NCI-H345 treated with DMSO at 0.1 percent for 48 hours (cell line): Measurements from ENCODE around the gene CREB3L2.
"Not testable (repeated sequence)": the region's sequence is repeated elsewhere in the genome, so short reads cannot be mapped to it uniquely, and the experiment has no call there.

Source experiments
- DNase-seq: peaks from one replicate; lab custom pipeline; 2025; ENCODE audit not compliant: unreplicated experiment; lab: John Stamatoyannopoulos, UW

The CREB3L2 gene

DNA sequence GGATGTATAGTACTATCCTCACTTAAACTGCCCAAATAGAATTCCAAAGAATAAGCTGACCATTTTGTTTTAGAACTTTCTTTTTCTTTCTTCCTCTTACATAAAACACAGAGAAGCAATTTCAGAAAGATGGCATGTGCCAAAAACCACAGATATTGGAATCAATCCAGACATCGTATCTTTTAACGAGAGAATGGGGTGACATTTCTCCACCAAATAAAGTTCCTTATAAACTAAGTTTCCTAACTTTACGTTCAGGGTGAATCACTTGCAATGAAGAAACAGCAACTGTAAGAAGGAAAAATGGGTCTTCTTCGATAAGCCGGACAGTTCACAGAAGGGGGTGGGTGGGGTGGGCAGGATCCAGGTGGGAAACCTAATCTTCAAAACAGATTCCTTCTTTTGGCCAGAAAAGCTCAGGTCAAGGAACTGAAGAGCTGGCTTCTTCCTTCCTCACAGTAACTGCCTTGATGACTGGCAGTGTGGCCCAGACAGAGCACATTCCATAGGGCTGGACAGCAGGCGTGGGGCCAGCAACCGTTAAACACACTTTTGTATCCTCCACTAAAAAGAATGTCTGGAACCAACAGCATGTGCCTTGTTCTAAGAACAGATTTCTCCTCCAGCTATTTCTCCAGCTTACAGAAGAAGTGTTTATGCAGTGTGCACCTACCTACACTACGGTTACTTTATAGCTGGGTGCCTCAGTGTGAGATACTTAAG lies 31.5 kb downstream of the CREB3L2 start:
- no peak for DNase-seq

DNA sequence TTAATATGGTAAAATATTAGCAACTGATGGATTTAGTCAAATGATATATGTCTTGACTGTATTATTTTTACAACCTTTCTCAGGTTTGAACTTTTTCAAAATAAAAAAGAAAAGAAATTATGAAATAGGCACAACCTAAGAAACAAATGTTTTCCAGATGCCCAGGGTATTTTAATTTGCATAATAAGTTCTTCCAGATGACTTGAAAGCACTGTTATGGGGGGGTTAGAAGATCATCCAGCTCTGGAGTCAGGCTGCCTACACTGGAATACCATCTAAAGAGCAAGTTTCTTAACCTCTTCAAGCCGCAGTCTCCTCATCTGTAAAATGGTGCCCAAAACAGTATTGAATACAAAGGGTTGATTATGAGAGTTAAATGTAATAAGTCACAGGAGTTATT lies 32.1 kb downstream of the CREB3L2 start:
- no peak for DNase-seq

DNA sequence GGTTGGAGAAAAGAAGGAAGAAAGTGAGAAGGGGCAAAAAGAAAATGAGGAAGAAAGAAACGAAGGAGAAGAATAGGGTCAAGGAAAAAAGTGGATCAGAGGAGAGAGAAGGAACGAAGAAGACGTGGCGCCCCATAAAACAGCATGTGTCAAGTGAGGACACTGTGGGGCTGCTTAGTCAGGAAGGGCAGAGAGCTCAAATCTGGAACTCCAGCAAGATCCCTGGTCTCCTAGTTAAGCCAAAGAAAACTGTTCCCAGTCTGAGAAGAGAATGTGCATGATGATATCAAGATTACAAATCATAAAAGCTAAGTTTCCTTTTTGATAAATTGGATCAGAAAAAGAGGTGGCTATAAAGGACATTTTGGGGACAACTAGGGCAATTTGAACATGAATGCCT lies 33.0 kb downstream of the CREB3L2 start:
- no peak for DNase-seq

DNA sequence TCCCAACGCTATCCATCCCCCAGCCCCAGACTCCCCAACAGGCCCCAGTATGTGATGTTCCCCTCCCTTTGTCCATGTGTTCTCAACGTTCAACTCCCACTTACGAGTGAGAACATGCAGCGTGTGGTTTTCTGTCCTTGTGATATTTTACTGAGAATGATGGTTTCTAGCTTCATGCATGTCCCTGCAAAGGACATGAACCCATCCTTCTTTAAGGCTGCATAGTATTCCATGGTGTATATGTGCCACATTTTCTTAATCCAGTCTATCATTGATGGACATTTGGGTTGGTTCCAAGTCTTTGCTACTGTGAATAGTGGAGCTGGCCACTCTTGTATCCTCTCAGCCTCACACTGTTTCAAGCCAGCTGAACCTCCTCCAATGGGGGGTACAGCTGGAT lies 33.5 kb downstream of the CREB3L2 start:
- not testable (repeated sequence) for DNase-seq

DNA sequence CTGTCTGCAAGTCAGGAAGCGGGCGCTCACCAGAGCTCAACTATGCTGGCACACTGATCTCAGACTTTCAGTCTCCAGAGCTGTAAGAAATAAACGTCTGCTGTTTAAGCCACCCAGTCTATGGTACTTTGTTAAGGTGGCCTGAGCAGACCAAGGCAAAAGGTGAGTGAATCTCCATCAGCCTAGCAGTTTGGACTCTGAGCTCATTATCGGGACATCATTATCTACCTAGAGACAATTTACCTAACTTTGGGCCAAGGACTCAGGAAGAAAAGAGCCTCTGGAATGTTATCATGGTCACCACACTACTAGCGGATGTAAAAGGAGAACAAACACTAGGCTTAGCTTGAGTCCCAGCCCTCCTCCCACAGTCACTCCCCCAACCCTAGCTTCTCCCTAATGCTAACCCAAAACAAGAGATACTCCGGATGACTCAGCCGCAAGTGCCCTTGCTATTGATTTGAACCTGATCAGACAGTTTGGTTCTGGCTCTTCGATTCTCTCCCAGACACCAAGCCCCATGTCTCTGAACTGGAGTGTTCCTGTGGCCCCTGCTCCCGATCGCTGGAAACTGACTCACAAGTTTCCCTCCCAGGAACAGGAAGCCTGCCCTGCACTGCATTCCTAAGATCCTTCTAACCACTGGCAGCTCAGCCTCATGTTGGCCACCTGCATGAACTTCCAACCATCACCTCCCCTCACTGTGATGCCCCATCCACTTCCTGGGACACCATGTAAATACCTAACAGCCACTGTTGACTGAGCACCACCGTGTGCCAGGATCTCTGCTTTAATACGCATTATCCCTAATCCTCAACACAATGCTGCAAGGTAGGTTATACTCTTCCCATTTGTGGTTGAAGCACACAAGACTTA lies 34.5 kb downstream of the CREB3L2 start:
- no peak for DNase-seq

DNA sequence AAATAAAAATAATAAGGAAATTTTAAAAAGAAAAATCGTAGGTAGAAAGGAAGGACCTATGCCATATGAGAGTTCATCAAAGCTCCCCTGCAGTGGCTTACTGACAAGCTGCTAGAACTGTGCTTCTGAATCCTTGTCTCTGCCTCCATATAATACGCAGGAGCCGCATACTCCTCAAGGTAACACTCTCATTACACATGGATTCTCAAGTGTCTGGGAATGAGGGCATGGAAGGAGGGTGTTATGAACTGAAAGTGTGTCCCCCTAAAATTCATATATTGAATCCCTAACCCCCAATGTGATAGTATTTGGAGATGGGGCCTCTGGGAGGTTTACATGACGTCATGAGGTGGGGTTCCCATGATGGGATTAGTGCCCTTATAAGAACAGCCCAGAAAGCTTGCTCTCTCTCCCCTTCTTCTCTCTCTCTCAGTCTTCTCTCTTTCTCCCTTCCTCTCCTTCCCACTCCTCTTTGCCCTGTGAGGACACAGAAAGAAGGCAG lies 35.2 kb downstream of the CREB3L2 start:
- DNase-seq, result no peak

DNA sequence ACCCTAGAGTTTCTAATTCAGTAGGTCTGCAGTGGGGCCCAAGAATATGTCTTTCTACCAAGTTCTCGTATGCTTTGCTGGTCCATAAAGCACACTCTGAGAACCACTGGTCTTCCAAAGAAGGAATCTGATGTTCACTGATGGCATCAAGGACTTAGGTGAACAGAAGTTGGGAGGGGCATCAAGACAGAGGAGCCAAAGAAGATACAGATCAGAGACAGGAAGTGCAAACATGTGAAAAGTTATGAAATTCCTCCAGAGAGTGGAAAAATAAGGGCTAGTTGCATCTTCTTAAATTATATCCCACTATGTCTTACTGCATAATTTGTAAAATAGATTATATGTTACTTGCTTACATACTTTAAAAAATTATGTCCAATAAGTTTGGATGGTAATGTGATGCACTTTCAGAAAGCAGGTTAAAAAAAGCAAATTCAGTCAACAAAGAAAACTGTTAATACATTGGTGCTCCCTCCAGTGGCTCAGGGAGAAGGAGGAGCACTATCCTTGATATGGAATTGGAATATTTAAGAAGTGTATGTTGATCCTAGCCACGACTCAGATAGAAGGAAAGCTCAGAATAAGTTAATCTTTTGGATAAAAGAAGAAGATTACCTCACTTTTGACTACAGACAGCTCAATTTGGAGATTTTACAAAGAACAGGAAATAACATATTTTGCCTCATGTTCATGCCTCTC lies 35.8 kb downstream of the CREB3L2 start:
- DNase-seq, result no peak

DNA sequence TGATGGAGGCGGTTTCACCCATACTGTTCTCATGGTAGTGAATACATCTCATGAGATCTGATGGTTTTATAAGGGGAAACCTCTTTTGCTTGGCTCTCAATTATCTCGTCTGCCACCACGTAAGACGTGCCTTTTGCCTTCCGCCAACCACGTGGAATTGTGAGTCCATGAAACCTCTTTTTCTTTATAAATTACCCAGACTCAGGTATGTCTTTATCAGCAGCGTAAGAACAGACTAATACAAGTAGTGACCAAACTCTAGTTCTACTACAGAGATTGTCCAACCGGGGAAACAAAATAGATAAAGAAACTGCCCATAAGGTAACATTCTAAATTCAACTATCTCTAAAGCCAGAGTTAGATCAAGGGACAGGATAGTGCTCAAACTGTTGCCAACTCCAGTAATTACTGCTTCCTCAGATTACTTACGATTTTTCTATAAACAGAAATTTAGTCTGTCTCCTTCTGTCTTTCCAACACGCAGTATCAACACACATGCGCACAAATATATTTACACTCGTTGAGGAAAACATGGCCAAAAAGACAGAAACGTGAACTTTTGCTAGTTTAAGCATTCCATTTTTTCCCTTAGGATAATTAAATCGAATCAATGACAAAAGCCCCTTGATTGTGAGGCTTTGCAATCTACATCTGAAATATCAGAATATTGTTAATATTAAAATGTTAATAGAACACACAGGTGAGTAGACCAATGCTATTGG lies 36.9 kb downstream of the CREB3L2 start:
- DNase-seq, result no peak

DNA sequence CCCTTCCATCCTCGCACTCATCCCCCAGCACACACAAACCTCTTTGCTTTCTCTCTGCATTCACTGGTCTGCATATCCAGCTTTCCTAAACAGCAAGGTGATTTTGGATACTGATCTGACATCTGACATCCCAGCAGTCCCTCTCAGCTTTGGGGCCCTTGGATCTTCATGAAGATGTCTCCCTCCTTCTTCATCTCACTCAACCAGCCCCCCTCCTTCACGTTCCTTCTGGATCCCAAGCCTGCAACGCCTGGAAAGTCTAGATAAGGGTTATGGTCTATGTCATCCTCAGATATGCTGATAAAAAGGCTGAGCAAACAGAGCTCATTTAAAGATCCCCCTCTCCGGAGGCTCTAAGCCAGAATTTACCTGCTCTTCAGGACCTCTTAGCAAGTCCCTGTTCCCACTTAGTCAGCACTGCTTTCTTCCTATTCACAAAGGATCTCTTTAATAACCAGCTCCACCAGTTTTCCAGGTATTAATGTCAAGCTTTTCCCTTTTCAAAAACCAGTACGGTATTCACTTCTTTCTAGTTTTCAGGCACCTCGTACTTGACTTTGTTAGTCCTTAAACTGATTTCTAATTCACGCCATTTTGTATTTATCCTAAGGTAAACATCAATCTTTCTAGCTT lies 38.9 kb downstream of the CREB3L2 start:
- DNase-seq, result no peak

DNA sequence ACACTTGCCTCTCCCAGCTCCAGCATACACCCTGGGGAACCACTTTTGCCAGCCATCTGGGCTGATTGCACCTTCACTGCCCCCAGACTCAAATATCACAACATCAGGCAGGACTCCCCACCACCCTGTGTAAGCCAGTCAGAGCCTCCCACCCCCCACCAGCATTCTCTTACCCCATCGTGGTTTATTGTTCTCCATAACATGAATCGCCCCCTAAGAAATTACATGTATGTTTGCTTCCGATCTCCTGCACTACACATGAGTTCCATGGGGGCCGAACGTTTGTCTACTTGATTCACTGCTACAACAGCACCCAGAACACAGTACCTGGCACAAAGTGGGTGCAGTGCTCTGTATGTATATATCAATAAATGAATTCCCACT lies 39.4 kb downstream of the CREB3L2 start:
- DNase-seq, result no peak

DNA sequence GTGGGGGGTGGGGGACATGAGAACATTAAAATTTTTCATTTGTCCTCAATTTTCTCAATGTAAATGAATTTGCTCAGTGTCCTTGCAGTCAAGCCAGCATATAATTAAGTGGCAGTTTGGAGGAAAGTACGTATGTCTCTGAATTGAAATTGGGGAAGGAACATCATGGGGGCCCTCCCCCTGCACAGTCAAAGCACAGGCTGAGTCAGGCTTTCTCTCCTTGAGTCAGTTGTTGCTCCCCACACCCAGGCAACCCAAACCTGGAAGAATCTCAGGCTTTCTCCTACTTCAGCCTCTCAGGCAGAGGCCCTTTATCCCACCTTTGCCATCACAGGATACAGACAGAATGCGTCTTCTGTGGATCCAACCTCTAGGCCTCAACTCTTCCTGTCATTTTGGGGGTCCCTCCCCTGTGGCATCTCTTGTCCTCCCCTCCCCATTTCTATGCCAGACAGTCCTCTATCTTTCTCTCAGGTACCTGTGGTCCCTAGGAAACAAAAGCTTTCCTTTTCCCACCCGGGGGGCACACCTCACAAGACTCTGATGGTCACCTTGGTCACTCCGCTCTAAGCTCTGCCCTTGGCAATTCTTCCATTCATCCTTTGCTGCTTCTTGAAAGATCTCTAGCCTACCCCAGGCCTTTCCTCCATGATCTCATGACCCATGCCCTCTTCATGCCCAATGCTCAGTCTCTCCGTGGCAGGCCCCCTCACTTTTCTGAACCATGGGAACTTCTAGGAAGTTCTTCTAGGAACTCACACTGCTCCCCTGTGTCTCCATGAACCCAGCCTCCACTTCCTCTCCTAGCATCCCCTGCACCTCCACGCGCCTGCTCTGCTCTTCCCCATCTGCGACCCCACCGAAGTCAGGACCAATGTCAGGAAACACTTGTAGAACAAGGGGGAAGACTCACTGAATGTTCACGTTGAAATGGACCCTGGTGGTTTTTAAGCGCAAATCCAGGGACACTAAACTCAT lies 40.4 kb downstream of the CREB3L2 start:
- DNase-seq, result no peak

DNA sequence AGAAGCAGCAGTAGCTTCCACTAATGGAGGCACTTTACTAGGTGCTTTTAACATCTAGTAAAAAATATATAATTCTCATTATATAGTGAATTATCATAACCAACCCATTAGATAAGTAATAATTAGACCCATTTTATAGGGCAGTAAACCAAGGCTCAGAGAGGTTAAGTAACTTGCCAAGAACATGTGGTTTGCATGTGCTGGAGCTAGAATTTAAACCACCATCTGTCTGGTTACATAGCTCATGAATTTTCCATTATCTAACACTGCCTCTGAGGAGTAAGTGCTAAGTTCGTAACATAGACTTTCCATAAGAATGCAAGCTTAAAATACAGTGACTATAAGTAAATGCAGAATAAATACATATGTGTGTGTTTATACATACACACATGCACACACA lies 41.9 kb downstream of the CREB3L2 start:
- no peak for DNase-seq

DNA sequence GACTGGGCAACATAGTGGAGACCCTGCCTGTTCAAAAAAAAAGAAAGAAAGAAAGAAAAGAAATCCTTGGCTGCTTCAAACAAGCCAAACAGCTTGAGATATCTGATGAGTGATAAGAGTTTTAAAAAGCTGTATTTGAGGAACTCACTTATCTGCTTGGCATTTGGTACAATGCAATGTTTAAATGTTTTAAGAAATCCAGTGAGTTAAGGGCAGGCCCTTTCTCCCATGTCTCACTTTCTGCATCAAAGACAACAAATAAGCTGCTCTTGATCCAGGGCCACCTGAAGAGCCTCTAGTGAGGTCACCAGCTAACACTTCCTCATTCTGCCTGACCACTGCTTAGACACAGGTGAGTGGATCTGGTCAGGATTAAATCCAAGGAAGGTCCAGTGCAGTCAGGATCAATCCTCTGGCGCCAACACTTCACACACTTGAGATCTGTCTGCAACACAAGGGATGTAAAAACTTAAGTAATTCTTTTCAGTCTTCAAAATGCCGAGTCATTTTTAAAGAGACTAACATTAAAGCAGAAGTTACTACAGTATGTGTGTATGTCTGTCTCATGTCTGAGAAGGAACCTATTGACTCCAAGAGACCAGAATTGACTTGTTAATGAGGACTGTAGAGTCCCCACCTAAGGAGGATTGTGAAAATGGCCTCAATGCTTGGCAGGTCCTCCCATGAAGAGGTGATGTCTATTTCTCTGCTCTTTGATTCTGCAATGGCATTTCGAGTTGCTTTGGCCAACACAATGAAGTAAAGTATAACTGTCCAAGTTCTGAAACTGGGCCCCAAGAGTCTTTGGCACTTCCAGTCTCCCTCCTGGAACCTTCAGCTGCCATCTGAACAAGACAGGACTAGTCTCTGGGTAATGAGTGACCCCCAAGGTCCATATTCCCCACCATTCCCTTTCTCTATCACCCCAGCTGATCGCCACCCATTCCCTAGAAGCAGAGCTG lies 43.1 kb downstream of the CREB3L2 start:
- no peak for DNase-seq

DNA sequence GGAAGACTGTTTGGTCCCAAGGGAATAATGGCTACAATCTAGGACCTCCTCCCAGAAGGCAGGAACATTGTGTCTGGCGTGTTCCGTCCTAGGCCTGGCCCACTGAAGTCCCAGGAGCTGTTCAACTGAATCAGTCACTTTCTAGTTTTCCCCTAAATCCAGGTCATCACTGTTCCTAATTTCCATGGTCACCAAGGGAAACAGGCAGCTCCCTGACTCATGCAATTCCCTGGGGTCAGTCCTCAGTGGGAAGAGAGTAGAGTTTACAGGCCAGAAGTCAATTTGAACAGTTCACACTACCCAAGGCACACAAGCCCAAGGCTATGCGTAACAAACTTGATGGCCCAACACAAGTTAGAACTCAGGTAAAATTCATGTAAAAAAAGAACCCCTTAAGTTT lies 44.0 kb downstream of the CREB3L2 start:
- no peak for DNase-seq

DNA sequence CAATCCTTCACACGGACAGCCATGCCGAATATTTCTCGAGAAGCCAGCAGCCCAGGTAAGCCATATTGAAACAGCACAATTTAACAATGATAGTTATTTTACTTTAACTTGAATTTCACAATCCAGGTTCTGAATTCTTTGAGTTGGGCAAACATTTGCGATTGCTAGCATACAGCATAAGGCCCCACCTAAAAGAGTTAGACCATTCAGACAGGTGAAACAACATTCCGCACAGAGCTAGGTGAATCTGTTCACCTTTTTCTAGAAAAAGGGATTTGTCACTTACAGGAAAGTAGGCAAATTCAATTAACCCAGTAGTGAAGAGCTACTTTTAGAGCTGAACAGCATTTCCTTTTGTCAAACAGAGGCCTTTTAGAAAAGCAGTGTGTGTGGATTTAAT lies 45.3 kb downstream of the CREB3L2 start:
- no peak for DNase-seq

DNA sequence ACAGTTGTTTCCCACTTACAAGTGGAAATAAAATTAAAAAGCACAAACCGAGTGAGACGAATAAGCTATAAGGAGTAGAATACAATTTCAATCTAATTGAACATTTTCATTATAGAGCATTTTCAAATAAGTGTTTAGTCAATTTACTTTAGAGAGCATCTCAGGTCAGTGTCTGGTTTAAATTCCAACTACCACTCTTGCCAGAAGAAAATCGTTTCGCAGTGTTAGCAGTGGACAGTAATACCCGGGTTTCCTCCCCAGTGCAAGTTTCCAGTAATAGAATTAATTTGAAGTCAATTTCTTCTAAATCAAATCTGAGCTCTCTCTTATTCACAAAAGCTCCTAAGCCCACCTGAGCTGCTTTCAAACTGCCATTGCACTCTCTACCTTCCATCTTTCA lies 45.7 kb downstream of the CREB3L2 start:
- no peak for DNase-seq

DNA sequence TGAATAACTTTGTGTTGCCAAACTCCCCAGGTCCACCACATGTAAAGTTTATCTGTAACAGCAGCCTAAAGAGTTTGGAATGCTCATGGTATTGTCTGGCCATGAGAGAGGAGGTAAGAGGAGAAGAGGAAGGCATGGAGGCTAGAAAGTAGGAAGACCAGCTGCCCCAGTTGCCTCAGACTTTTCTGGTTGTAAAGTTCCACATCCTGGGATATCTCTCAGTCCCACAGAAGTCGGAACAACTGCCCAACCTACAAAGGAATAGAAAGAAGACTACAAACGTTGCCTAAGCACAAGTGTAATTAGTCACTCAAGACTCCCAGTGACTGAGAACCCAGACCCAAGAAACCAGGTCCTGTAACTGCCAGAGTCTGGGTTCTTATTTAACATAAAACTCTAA lies 47.3 kb downstream of the CREB3L2 start:
- DNase-seq, result no peak
